Naive thymus-derived CD8-positive, alpha-beta T cell (primary cell): Measurements from ENCODE around the gene UBAP2L. TPM values are rescaled to one million over a fixed set of nuclear protein-coding genes. Genes with fewer than 3 reads are reported as not detected.

Experiments used
- ATAC-seq, 2 donors: fragments of 150-1000 bp; cut with Tn5 transposase in 1 of 2; sonication (Bioruptor Pico), chemical (Tn5 transposase) in 1 of 2; 1 replicate in 1 of 2; 2 replicates in 1 of 2; pipeline ENCODE4 v1.10.0; 2021; ENCODE audit warnings: mild to moderate bottlenecking in 2 of 2, moderate library complexity in 2 of 2
- POLR2A ChIA-PET: fragments of 350-600 bp; sonication (Branson Sonifier 250); formaldehyde crosslinking; loops from one replicate; lab custom pipeline; 2021; ENCODE audit warnings: antibody characterized with exemption; lab: Charles Lee
- DNase-seq, 10 donors: peaks; one replicate each; pipeline versions ENCODE4 v3.0.0 to v3.0.0-alpha.2; 2020 to 2022
- H3K27ac Mint-ChIP-seq, 10 donors: one replicate each; pipeline ENCODE4 v1.8.0; 2020 to 2022; ENCODE audit warnings: mild to moderate bottlenecking in 10 of 10, mixed read lengths in 10 of 10, moderate library complexity in 4 of 10, inconsistent platforms in 1 of 10
- H3K27me3 Mint-ChIP-seq, 5 donors: one replicate each; pipeline ENCODE4 v1.8.0; 2021 to 2022; ENCODE audit warnings: mixed read lengths in 5 of 5
- H3K36me3 Mint-ChIP-seq, 3 donors: one replicate each; pipeline ENCODE4 v1.8.0; 2020 to 2022; ENCODE audit warnings: mixed read lengths in 3 of 3, mild to moderate bottlenecking in 2 of 3, inconsistent platforms in 1 of 3
- H3K4me1 Mint-ChIP-seq, 4 donors: one replicate each; pipeline ENCODE4 v1.8.0; 2021 to 2022; ENCODE audit warnings: mixed read lengths in 4 of 4
- H3K4me3 Mint-ChIP-seq, 10 donors: one replicate each; pipeline ENCODE4 v1.8.0; 2020 to 2022; ENCODE audit warnings: mild to moderate bottlenecking in 10 of 10, mixed read lengths in 10 of 10, moderate library complexity in 6 of 10, inconsistent platforms in 1 of 10
- H3K9me3 Mint-ChIP-seq, 9 donors: one replicate each; pipeline ENCODE4 v1.8.0; 2020 to 2022; ENCODE audit warnings: mixed read lengths in 9 of 9, mild to moderate bottlenecking in 3 of 9, inconsistent platforms in 1 of 9, moderate library complexity in 1 of 9
- polyA plus RNA-seq, 3 donors: library from polyadenylated mRNA; unstranded; fragments of 300-500 nt; fragmentation: Illumina TruSeq; gene quantifications; one replicate each; pipeline ENCODE4 v1.2.3, GENCODE V29; 2021
- total RNA-seq, 8 experiments: library from RNA in 2 of 8; stranded (reverse) in 2 of 8; gene quantifications; one replicate each; pipeline ENCODE4 v1.2.3 and lab custom pipeline; 2021 to 2026

UBAP2L gene, protein sequence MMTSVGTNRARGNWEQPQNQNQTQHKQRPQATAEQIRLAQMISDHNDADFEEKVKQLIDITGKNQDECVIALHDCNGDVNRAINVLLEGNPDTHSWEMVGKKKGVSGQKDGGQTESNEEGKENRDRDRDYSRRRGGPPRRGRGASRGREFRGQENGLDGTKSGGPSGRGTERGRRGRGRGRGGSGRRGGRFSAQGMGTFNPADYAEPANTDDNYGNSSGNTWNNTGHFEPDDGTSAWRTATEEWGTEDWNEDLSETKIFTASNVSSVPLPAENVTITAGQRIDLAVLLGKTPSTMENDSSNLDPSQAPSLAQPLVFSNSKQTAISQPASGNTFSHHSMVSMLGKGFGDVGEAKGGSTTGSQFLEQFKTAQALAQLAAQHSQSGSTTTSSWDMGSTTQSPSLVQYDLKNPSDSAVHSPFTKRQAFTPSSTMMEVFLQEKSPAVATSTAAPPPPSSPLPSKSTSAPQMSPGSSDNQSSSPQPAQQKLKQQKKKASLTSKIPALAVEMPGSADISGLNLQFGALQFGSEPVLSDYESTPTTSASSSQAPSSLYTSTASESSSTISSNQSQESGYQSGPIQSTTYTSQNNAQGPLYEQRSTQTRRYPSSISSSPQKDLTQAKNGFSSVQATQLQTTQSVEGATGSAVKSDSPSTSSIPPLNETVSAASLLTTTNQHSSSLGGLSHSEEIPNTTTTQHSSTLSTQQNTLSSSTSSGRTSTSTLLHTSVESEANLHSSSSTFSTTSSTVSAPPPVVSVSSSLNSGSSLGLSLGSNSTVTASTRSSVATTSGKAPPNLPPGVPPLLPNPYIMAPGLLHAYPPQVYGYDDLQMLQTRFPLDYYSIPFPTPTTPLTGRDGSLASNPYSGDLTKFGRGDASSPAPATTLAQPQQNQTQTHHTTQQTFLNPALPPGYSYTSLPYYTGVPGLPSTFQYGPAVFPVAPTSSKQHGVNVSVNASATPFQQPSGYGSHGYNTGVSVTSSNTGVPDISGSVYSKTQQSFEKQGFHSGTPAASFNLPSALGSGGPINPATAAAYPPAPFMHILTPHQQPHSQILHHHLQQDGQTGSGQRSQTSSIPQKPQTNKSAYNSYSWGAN
- total RNA-seq (100 to 1,000 TPM; 205 to 206 TPM), polyA plus RNA-seq (10 to 100 TPM; 42.0 to 70.5 (median 54.8) TPM), total RNA-seq (lab: John Stamatoyannopoulos, UW) (137 to 246 (median 221) reads per million in 6 experiments)

DNA sequence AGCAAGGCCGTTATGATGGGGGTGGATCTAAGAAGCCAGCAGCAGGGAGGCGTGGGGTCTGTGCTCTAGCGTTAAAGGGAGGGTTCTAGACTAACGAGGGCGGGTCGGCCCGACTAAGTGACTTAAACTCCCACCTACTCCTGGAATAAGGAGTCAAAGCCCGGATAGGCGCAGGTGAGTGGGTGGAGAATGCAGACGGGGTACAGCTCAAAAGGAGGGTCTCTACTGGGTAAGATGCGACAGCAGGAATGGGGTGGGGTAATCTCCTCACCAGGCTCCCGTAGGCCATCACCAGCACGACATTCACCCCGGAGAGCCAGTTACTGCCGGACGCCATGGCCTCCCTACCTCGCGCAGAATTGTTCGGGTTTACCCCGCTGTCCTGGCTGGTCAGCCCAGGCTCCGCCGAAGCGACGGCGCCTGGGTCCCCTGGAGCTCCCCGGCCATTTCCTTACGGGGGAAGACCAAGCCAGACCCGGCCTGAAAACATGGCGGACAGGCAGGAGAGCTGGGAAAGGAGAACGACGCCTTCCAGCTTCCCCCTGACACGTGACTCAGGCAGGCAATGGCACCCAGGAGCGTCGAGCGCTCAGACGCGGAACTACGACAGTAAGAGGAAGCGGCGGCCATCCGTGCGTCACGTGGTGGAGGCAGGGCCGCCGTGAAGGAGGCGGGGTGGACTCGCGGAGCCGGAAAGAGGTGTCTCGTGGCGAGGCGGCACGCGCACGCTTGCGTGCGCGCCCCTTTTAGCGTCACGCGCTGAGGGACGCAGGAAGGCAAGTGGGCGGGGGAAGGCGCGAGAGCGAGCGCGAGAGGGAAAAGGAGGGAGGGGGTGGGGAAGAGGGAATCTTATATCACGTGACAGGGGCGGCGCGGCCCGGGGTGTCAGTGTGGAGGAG lies at the start of gene UBAP2L:
UBAP2L (plus strand) TSS at position 885 of the 899 bp plus-strand sequence. CDS start 4,169 bp downstream, outside the sequence.
- ATAC-seq (peak; percentile 87), DNase-seq (peak; percentile 93 to 99 (median 99))
- H3K36me3 Mint-ChIP-seq, result peaks cover 0 to 48% (median 9%) of the 10 kb centered on the region in 3 donors
- POLR2A ChIA-PET, result interaction anchor here (0.6 to 3.5 kb wide), 23 partner anchors 9 to 1639 kb away, joined by 3 to 29 read pairs (median 4); partner anchors contain the start of genes ATP8B2, CLK2, DENND4B and GATAD2B
- H3K4me3 Mint-ChIP-seq, result peak within 1 kb of the TSS; percentile 83 to 99 (median 96)
- H3K27me3 Mint-ChIP-seq, result peaks cover 0 to 2% (median 0%) of the 10 kb centered on the region in 5 donors
- no peaks in the 10 kb centered on the region for H3K9me3 Mint-ChIP-seq
- H3K4me1 Mint-ChIP-seq, result peaks cover 44 to 74% (median 74%) of the 10 kb centered on the region in 4 donors
- H3K27ac Mint-ChIP-seq, result peak within 1 kb of the TSS; percentile 99 to 100 (median 100)

DNA sequence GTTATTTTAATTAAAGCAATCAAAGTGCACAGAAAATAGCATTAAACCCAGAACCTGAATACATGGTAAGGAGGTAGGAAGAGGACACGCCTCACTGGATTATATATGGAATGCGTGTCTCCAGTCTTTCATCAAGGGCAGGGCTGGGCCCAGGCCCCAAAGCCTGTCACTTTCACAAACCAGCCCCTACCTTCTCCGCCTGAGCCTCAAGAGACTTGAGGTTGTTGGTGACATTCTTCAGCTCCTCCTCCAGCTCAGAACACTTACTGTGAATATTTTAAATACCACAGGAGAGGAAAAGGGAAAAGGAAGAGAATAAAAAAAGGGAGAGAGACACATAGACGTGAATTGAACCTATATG lies 49.6 kb upstream of the UBAP2L start:
- DNase-seq (no peak), ATAC-seq (no peak)
- H3K4me3 Mint-ChIP-seq, result peak overlapping the region in 1 of 10 donors; percentile 19
- no peaks in the 10 kb centered on the region for H3K27me3 Mint-ChIP-seq
- peaks cover 16 to 54% (median 39%) of the 10 kb centered on the region in 4 donors for H3K4me1 Mint-ChIP-seq
- peaks cover 7 to 95% (median 36%) of the 10 kb centered on the region in 3 donors for H3K36me3 Mint-ChIP-seq
- POLR2A ChIA-PET, result no interaction called here
- H3K9me3 Mint-ChIP-seq, result no peaks in the 10 kb centered on the region
- peak overlapping the region in 9 of 10 donors; percentile 37 to 94 (median 79) for H3K27ac Mint-ChIP-seq

DNA sequence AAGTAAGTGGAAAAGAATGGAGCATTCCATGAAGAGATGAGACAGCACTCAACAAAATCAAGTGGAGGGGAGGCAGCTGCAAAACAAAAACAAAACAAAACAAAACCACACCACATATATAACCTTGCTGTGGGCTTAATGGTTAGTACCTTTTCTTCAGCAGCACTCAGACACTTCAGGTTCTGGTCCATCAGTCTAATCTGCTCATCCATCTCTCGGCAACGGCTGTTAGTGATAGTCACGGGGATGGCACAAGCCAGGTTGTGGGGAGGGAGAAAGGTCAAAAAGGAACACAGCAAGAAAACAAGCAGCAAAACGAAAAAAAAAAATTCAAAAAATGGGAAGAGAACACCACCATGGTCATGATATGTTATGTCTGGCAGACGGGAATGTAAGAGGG lies 48.9 kb upstream of the UBAP2L start:
- no peak for ATAC-seq
- POLR2A ChIA-PET, result no interaction called here
- Mint-ChIP-seq H3K9me3 (no peaks in the 10 kb centered on the region), H3K4me3 (peak overlapping the region in 1 of 10 donors; percentile 11), H3K27ac (peak overlapping the region in 9 of 10 donors; percentile 25 to 94 (median 74)), H3K4me1 (peaks cover 18 to 58% (median 45%) of the 10 kb centered on the region in 4 donors), H3K27me3 (no peaks in the 10 kb centered on the region), H3K36me3 (peaks cover 7 to 92% (median 33%) of the 10 kb centered on the region in 3 donors)
- DNase-seq, result no peak

DNA sequence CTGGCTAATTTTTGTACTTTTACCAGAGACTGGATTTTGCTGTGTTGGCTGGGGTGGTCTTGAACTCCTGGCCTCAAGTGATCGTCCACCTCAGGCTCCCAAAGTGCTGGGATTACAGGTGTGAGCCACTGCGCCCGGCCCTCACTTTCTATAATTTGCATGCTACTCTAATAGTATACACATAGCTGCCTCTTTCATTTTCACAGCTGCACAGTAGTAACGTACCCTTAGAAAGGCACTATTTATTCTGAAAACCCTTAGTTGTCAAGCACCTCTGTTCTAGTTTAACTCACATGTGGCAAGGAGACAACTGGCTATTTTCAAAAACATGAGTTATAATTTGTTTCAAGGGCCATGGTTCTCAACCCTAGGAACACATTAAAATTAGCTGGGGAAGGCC lies 46.1 kb upstream of the UBAP2L start:
- peak overlapping the region in 4 of 10 donors; percentile 15 to 81 (median 38) for H3K27ac Mint-ChIP-seq
- no peak overlapping the region for H3K4me3 Mint-ChIP-seq
- no peaks in the 10 kb centered on the region for H3K9me3 Mint-ChIP-seq
- POLR2A ChIA-PET, result no interaction called here
- H3K4me1 Mint-ChIP-seq, result peaks cover 38 to 71% (median 67%) of the 10 kb centered on the region in 4 donors
- H3K36me3 Mint-ChIP-seq, result peaks cover 7 to 77% (median 24%) of the 10 kb centered on the region in 3 donors
- no peak for ATAC-seq
- no peaks in the 10 kb centered on the region for H3K27me3 Mint-ChIP-seq
- no peak for DNase-seq

DNA sequence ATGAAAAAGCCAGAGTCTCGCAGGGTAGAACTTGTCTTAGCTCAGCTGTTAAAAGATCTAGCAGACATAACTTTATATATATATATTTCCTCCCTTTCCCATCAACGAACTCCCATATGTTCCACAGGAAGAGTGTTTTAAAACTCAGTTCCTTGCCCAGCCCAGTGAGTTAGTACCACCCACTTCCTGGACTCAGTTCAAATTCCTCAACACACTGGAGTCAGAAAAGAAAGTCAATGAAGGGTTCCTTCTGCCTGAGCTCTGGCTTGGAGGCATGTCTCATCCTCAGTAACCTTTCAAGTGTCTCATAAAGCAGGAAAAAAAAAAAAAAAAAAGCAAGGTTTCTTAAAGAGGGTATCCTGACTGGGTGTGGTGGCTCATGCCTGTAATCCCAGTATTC lies 44.4 kb upstream of the UBAP2L start:
- POLR2A ChIA-PET, result no interaction called here
- H3K4me1 Mint-ChIP-seq, result peaks cover 48 to 76% (median 70%) of the 10 kb centered on the region in 4 donors
- peak overlapping the region; percentile 17 to 100 (median 64) for H3K4me3 Mint-ChIP-seq
- peak overlapping the region; percentile 57 to 99 (median 84) for H3K27ac Mint-ChIP-seq
- ATAC-seq, result no peak
- DNase-seq, result no peak
- no peaks in the 10 kb centered on the region for H3K9me3 Mint-ChIP-seq
- H3K36me3 Mint-ChIP-seq, result peaks cover 12 to 75% (median 16%) of the 10 kb centered on the region in 3 donors
- no peaks in the 10 kb centered on the region for H3K27me3 Mint-ChIP-seq

DNA sequence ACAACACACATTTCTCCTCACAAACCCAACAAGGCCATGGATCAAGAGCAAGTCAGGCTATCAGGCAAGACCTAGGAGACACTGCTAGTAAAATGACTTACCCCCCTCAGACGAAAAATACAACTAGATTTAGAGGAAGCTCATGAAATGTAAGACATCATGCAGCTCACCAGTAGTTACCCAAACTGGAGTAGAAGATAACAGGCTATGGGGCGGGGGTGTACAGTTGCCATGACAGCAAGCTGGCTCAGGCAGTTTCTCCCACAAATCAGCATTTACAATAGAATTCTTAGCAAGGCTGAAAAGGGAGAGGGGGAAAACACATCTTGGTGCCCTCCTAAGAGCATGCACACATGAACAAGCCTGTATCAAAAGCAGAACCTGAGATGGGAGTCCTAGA lies 42.7 kb upstream of the UBAP2L start:
- Mint-ChIP-seq H3K27me3 (no peaks in the 10 kb centered on the region), H3K27ac (peak overlapping the region; percentile 21 to 100 (median 95)), H3K4me1 (peaks cover 48 to 74% (median 68%) of the 10 kb centered on the region in 4 donors), H3K4me3 (peak overlapping the region; percentile 53 to 100 (median 92)), H3K9me3 (no peaks in the 10 kb centered on the region), H3K36me3 (peaks cover 7 to 61% (median 8%) of the 10 kb centered on the region in 3 donors)
- ATAC-seq (no peak), DNase-seq (no peak)
- POLR2A ChIA-PET, result interaction anchor here (0.5 to 6.6 kb wide), 5 partner anchors 9 to 213 kb away, joined by 3 to 73 read pairs (median 4); no protein-coding TSS in a partner anchor

DNA sequence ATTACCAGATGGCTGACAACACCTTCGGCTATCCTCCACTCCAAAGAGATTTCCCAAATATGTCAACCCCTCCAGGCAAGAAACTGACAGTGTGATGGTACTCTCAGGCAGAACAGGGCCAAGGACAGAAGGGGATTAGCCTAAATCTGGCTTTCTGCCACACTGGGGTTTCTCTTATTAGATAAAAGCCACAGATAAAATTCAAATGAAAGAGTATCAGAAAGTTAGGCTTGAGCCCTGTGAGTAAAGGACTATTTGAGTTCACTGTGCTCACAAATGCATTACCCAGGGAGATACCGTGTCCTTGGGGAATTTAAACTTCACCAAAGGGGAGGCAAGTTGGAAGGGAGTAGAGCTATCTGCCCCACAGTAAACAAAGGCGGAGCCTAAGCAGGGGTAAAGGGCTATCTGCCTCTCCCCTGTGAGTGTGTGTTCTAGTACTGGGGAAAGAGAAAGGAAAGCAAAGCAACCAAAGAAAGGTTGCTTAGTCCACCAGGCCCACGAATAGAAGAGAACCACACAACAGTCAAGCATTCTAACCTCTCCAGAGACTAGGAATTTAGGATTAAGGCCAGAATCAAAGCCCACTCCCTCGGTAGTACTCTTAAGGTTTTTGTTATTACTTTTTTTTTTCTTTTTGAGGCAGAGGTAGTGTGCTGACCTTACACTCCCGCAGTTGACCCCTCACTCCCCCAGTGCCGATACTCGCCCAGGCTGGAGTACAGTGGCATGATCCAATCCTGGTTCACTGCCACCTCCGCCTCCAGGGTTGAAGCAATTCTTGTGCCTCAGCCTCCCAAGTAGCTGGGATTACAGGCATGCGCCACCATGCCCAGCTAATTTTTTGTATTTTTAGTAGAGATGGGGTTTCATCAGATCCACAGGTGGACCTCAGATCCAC lies 41.6 kb upstream of the UBAP2L start:
- ATAC-seq (no peak), DNase-seq (no peak)
- peak overlapping the region; percentile 70 to 100 (median 92) for H3K4me3 Mint-ChIP-seq
- H3K9me3 Mint-ChIP-seq, result no peaks in the 10 kb centered on the region
- POLR2A ChIA-PET, result interaction anchor here (0.6 to 6.6 kb wide), 3 partner anchors 10 to 101 kb away, joined by 3 to 73 read pairs (median 4); no protein-coding TSS in a partner anchor
- H3K27ac Mint-ChIP-seq, result peak overlapping the region; percentile 84 to 100 (median 96)
- peaks cover 53 to 79% (median 74%) of the 10 kb centered on the region in 4 donors for H3K4me1 Mint-ChIP-seq
- H3K27me3 Mint-ChIP-seq, result no peaks in the 10 kb centered on the region
- H3K36me3 Mint-ChIP-seq, result peaks cover 6 to 54% (median 8%) of the 10 kb centered on the region in 3 donors

DNA sequence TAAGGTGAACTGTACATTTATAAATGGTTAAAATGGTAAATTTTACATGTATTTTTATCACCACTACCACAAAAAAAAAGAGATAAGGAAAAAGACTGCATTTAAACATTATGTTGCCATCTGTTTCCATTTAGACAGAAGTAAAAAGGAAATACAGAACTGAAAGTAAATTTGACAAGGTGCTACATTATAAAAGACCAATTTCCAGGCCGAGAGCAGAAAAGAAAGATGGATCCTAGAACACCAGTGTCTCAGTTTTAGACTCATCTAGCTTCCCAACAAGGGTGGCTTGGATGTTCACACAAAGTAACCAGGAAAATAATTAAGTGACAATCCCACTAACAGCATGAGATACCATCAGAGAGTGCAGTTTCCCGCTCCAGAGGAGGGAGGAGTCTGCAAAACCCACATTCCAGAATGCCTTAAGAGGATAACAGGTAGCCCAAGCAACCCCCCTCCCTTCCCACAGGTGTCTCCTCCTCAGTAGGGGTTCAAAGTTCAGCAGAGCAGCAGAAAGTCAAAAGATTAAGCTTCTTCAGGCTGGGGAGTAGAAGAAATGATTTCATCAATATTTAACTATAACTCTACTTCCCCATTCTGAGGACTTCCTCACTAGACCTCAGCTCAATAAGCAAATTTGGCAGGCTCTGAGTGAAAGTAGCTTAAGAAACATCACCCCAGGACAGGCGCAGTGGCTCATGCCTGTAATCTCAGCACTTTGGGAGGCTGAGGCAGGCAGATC lies 40.6 kb upstream of the UBAP2L start:
- Mint-ChIP-seq H3K27ac (peak overlapping the region; percentile 84 to 100 (median 98)), H3K27me3 (no peaks in the 10 kb centered on the region), H3K9me3 (no peaks in the 10 kb centered on the region), H3K36me3 (peaks cover 6 to 46% (median 8%) of the 10 kb centered on the region in 3 donors), H3K4me3 (peak overlapping the region; percentile 70 to 100 (median 98)), H3K4me1 (peaks cover 53 to 79% (median 73%) of the 10 kb centered on the region in 4 donors)
- DNase-seq, result peak in 1 of 10 donors; percentile 3
- POLR2A ChIA-PET, result interaction anchor here (0.5 to 6.6 kb wide), 4 partner anchors 22 to 365 kb away, joined by 3 to 73 read pairs (median 30); partner anchors contain the start of genes RPS27 and UBAP2L
- no peak for ATAC-seq

DNA sequence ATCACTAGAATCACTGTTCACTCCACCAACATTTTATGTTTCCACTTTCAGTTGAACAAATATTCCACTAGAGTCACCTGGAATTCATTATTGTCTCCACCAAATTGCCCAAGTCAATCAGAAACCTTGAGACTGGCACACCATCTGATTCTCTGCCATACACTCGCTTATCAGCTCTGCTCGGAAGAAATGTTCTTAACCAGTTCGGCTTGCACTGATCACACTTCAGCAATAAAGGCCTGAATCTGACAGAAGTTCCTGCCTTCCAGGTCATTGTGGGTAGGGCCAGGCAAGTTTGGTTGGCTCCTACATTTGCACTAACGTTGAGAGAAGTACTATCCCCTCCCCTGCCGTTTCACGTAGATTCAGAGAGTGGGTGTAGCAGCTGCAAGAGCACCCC lies 38.8 kb upstream of the UBAP2L start:
- Mint-ChIP-seq H3K36me3 (peaks cover 2 to 31% (median 8%) of the 10 kb centered on the region in 3 donors), H3K9me3 (no peaks in the 10 kb centered on the region), H3K4me3 (peak overlapping the region; percentile 97 to 100 (median 100)), H3K4me1 (peaks cover 50 to 64% (median 59%) of the 10 kb centered on the region in 4 donors), H3K27me3 (no peaks in the 10 kb centered on the region), H3K27ac (peak overlapping the region; percentile 95 to 100 (median 99))
- POLR2A ChIA-PET, result interaction anchor here (0.7 to 6.6 kb wide), 8 partner anchors 9 to 548 kb away, joined by 3 to 73 read pairs (median 6); partner anchors contain the start of genes CHTOP, HAX1, RPS27 and UBAP2L
- peak in 1 of 2 donors; percentile 65 for ATAC-seq
- DNase-seq, result no peak
